HG03571 (cell line): ENCODE results near the gene CHFR.
"Not testable (repeated sequence)": the region's sequence is repeated elsewhere in the genome, so short reads cannot be mapped to it uniquely, and the experiment has no call there.

Source experiments
- ATAC-seq: cut with Tn5 transposase; IDR thresholded peaks from one replicate; pipeline ENCODE4 v1.9.1; 2021; ENCODE audit not compliant: unreplicated experiment

The CHFR gene

DNA sequence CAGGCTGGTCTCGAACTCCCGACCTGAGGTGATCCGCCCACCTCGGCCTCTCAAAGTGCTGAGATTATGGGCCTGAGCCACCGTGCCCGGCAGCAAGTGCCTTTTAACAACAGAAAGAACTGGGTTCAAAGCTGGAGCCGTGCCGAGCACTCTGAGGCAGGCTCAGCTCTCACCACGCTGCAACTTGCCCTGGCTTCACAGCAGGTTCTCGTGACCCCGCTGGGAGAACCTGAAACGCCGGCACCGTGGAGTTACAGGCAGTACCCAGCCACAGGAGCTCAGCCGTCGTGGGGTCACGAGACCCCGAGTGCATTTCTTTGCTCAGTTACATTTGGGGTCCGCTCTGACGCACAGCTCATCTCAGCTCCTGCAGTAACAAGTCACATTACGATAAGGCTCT, 73.2 kb downstream of the CHFR start:
- no peak for ATAC-seq

DNA sequence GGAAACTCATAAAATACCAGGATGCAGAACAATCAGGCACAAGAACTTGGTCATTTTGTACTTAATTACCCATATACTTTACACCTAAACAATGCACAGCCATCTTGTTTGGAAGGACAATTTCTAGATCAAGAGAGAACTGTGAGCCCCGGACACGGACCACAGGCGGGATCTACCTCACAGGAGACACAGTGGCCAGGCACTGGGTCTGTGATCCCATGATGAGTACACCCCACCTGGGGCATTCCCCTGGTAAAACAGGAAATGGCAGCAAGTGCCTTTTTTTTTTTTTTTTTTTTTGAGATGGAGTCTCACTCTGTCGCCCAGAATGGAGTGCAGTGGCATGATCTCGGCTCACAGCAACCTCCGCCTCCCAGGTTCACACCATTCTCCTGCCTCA, 74.0 kb downstream of the CHFR start:
- ATAC-seq = no peak

DNA sequence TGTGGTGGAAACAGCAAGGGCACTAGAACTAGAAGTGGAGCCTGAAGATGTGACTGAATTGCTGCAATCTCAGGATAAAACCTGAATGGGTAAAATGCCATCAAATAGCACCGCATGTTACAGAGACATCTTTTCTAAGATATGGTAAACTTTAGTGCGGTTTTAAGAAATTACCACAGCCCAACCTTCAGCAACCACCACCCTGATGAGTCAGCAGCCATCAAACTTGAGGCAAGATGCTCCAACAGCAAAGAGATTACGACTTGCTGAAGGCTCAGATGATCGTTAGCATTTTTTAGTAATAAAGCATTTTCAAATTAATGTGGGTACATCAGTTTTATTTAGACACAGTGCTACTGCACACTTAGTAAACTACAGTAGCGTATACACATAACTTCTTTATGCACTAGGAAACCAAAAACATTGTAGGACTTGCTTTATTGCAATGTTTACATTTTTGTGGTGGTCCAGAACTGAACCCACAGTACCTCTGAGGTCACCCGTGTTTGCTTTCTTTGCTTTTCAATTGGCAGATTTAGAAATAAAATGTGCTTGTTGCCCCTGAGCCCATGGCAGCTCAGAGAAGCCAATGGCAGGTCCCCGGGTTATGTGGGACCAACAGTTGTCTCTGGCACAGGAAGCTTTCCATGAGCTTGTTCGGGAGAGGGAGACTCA, 74.6 kb downstream of the CHFR start:
- ATAC-seq = no peak

DNA sequence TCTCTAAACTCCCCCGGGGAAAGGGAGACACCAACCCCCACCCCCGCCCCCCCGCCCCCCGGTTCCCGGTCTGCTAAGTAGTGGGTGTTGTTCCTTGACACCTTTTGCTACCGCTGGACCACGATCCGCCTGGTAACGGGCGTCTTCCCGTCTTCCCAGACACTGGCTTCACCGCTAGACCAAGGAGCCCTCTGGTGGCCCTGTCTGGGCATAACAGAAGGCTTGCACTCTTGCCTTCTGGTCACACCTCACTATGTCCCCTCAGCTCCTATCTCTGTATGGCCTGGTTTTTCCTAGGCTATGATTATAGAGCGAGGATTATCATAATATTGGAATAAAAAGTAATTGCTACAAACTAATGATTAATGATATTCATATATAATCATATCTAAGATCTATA, 78.0 kb downstream of the CHFR start:
- ATAC-seq = not testable (repeated sequence)

DNA sequence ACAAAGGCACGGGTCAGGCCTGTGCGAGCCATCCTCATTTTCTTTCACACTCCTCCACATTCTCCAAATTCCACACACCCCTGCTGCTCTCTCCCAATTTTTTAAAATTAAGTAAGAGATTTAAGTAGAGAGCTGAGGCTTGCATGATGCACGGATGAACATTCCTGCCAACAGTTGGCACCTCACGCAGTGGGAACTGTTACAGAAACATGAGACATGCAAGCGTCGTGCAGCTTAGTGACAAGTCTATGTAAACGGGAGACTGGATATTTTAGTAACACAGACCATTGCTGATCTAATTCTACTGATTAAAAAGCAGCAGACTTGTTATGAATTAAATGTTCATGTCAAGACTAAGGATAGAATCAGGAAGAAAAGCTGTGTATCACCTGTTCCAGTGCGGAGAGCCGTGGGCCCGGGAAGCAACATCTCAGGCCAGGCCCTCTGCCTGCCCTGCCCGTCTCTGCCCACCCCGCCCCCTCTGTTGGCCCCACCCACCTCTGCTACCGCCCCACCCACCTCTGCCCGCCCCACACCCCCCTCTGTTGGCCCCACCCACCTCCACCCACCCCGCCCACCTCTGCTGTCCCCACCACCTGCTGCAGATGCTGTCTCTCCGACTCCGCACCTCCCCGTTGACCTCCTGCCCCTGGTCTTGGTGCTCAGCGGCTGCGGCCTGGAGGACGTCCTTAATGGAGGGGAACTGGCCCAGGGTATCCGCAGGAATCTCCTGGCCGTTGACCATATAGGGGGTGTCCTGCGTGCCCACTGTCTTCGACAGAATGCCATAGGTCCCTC, 79.9 kb downstream of the CHFR start:
- no peak for ATAC-seq

DNA sequence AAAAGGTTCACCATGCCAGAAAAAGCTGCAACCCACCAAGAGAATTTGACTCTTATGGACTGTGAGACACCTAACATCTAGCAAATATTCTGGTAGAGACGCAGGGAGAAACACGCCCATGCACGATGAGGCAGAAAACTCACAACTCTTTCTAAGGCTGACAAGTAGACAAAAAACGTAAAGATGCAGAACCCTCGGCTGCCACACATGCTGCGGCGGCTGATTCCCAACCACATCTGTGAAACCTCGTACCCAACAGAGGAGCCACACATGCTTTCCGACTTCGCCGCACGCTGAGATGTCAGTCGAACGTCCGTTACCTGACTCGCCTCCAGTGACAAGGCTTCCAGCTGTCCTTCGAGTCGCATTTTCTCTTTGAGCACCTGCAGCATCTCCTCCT, 80.5 kb downstream of the CHFR start:
- ATAC-seq = no peak

DNA sequence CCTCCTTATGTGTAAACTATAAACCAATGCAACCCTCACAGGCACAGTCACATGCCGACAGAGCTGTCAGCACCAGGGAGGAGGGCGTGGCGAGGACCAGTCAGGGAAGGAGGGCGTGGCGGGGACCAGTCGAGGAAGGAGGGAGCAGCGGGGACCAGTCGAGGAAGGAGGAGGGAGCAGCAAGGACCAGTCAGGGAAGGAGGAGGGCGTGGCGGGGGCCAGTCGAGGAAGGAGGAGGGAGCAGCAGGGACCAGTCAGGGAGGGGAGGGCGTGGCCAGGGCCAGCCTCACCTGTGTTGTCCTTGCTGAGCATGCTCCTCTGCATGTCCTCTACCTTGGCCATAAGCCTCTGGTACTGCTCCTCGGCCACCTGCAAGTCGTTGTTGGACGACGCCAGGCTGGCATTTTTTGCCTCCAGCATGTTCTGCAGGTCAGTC, 83.0 kb downstream of the CHFR start:
- no peak for ATAC-seq

DNA sequence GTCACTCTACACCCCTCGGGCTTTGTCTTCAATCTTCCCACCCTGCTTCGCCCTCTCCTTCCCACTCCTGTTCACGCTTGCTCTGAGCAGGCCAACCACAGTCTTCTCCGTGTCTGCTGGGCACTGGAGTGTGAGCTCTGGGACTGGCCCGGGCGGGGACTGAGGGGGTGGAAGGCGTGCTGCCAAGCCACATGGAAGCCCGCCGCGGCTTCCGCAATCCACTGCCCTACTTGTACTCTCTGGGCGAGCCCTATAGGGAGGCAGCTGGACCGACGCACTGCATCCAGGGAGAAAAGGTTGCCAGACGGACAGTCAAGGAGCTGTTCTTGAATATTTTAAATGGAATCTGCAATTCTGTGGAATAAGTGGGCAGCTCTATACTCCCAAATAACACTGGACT, 83.5 kb downstream of the CHFR start:
- no peak for ATAC-seq

DNA sequence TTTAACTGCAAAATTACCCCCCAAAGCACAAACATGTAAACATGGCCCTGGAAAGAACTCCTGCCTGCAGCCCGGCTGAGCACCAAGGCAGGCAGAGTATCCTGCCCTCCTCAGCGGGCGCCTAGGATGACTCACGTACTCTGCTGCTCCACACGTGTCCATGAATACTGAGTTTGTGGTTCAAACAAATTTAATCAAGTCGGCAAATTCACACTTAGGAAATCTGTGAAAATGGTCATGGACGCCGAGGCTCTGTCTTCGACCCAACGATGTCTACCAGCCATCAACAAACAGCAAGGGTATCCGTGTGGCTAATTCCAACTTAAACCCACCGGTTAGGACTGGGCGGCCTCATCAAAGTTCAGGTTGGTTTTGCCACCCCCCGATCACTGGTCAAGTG, 84.3 kb downstream of the CHFR start:
- no peak for ATAC-seq

DNA sequence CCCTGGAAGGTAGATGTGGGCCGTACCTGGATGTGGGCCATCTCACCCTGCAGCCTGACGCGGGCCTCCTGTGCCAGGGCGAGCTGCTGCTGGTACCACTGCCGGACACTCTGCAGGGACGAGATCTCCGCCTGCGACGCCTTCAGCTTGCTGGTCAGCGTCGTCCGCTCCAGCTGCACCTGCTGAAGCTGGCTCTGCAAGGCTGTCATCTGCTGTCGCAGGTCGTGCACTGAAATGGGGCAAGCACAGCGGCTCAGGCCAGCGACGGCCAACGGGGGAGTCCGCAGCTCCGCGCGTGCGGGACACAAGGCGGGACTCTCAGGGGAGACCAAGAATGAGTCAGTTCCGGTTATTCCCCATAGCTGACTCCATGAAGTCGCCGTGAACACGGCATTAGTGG, 85.7 kb downstream of the CHFR start:
- no peak for ATAC-seq

DNA sequence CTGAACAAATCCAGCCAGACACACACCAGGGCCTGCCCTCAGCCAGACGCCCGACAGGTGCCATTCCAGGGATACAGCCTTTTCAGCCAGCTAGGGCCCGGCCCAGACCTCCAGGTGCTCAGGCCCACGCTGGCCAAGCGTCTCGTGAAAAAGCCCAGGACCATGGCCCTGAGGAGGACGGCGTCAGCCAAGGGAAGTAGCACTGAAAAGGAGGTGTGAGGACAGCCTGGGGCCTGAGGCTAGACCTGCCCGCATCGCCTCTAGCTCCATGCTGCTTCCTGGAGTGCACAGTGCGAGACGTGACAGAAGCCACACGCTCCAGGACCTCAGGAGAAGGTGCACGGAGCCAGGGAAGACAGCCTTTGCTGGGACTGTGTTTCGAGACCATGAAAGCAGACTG, 88.6 kb downstream of the CHFR start:
- no peak for ATAC-seq

DNA sequence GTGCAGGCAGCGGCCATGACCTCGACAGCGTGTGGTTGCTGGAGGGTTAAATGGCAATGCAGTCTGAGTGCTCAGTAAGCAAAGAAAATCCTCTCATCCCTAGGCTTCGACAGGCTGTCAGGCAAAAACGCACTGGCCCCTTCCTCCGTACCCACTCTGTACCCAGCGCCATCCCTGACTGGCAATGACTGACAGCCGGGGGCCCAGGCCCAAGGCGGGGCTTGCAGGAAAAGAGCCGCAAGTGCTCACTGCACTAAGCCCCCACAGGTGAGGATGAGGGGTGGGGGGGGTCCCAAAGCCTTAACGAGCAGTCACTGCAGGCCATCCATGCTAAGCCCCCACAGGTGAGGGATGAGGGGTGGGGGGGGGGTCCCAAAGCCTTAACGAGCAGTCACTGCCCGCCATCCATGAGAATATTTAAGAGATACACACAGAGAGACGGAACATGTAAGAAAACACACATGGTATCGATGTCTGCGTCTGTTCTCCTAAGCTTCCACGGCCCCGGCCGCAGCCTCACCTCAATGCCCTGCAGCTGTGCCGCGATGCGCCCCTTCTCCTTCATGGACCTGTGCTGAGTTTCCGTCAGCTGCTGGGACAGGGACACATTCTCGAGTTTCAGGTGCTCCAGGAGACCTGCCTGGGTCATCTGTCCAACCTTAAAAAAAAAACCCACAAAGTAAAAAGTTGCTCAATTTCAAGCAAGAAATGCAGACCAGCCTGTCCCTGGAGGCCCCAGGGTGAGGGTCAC, 89.4 kb downstream of the CHFR start:
- no peak for ATAC-seq

DNA sequence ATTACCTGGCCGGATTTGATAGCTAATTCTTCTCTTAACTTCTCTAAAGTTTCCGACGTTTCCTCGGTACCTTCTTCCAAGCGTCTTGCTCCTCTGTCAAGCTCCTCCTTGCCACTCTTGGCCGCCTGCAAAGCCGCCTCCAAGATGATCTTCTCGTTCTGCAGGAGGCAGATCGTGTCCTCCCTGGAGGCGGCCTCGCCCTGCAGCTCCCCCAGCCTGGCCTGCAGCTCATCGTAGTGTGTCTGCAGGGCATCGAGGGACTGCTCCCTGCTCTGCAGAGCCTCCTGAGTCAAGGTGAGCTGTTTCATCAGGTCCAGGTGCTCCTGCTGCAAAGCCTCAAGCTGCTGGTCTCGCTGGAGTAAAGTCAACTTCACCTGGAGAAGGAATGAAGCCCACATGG, 91.6 kb downstream of the CHFR start:
- ATAC-seq = no peak

DNA sequence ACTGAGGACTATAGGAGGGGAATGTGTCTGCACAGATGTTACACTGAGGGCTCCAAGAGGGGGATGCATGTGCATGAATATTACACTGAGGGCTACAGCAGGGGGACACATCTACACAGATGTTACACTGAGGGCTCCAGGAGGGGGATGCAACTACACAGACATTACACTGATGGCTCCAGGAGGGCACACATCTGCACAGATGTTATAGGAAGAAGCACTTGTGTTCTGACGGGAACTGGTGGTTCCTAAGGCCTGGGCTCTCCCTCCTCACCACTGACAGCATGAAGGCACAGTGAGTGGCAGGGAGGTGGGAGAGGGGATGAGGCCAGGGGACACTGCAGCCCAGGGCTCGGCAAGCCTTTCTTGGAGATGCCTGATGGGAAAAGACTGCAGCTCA, 95.5 kb downstream of the CHFR start:
- not testable (repeated sequence) for ATAC-seq

DNA sequence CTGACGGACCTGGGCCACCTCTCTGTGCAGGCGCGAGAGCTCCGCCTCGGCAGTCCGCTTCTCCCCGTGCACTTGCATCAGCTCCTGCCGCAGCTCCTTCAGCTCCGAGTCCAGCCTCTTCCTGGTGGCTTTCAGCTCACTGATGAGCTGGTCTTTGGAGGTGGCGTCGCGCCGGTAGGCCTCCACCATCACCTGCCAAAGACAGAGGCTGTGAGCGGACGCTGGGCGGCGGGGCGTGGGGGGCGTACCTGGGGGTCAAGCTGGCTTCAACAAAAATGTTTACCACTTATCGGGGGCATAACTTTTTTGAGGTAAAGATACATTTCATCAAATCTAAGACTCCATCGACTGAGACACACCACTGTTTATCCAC, 98.3 kb downstream of the CHFR start:
- ATAC-seq = no peak

DNA sequence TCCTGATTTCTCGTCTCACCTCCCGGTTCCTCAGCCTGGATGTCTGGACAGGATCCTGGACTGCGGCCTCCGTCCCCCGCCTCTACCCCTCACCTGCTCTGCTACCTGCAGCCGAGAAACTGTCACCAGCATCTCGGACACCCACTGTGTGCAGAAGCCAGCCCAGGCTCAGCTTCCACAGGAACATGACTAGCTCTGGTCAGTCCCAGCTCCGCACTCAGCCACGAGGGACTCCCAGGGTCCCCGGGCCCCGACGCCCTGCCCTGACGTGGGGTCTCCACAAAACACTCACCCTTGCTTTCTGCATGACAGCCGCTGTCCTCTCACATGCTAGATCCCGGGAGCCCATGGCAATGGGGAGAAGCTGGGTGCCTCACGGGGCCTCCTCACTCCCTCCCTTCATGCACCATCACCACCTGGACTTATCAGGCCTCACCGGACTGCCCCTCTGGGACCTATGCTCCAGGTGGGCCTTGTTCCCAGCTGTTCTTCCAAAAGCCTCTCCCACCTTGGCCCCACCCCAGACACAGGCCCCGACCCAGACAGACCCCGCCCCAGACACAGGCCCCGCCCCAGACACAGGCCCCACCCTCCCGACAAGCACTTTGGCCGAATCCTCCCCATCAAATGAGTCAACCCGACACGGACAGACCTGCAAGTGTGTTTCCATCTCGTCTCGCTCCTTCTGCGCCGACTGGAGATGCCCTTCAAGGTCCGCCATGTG, 98.9 kb downstream of the CHFR start:
- no peak for ATAC-seq

DNA sequence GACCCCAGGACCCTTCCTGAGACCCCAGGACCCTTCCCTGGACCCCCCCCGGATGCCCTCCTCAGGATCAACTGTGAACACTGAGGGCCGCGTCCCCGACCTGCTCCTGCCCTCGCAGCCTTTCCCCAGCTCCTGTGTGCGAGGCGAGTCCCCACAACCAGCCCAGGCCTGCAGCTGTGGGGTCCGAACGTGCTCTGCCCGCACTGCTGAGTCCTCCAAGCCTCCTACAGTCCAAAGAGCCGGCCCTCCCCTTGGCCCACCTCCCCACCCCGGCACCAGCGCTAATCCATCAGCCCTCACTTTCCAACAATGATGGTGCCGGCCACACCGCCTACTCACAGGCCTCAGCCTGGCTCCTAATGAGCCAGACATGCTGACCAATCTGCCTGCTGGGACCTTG, 99.5 kb downstream of the CHFR start:
- no peak for ATAC-seq

DNA sequence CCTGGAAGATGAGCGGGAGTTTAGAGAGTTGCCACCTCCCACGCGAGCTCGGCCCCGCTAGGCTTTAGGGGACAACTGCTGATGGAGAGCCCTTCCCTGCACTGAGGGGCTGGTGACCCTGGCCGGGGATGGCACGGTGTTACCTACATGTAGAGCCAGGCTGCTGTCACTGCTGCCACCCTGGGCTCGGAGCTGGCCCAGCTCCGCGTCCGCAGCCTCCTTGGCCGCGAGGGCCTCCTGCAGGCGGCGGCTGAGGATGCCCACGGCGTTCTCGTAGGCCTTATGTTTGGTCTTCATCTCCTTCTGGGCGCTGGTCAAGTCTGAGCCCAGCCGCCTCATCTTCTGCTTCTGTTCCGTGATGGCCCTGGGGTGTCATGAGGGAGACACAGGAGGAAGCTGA, 101.2 kb downstream of the CHFR start:
- no peak for ATAC-seq

DNA sequence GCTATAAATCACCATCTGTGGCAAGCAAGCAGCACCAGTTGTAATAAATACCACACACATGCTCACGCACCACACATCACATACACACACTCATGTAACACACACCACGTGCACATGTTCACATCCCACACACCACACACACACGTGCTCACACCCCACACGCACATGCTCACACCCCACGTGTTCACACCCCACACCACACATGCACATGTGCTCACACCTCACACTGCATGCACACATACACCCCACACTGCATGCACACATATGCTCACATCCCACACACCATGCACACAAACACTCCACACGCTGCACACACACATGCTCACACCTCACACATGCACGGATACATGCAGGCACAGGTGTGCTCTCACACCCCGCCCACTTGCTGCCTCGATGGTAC, 102.8 kb downstream of the CHFR start:
- no peak for ATAC-seq

DNA sequence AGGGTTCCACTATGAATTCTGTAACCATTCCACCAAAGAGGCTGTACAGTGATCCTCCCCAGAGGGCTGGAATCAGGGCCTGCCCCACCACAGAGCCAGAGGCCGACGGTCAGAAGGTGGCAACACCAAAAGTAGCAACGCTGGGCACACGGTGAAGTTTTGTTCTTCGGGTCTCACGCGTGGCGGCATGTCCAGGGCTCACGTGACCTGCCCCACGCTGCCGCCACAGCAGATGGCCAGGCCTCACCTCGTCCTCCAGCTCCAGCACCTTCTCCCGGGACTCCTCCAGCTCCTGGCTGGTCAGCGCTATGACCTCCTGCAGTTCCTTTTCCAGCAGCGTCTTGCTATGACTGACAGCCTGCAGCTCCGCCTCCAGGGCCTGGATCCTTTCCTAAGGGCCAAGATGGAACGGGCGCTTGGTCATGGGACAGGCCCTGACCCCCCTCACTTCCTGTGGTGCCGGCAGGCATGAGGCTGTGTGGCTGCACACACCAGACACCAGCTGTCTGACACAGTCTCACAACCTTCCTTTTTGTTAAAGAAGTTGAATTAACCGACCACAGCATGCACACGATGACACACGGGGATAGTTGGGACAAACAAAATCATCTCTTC, 103.4 kb downstream of the CHFR start:
- no peak for ATAC-seq
